Panc1 (cell line): ENCODE measurements around the gene LRRC10B. TPM values are rescaled to one million over a fixed set of nuclear protein-coding genes. Genes with fewer than 3 reads are reported as not detected.

Source experiments
- ATAC-seq: fragments of 200-7000 bp; cut with Tn5 transposase; 2 replicates; pipeline ENCODE4 v1.9.1; 2020; ENCODE audit warnings: mild to moderate bottlenecking, moderate library complexity
- BruUV-seq: library from RNA; stranded (reverse); fragments of 400-500 nt; replicated peaks from 2 replicates; lab custom pipeline; 2021; lab: Mats Ljungman, UMichigan
- CTCF ChIA-PET: fragments of 300-600 bp; sonication (Branson Sonifier 250); formaldehyde crosslinking; loops from one replicate; lab custom pipeline; 2022; ENCODE audit warnings: antibody characterized with exemption; lab: Charles Lee
- POLR2A ChIA-PET: fragments of 300-600 bp; sonication (Branson Sonifier 250); formaldehyde crosslinking; loops from one replicate; lab custom pipeline; 2022; ENCODE audit warnings: antibody characterized with exemption; lab: Charles Lee
- DNase-seq: peaks from one replicate; pipeline ENCODE4 v3.0.0-alpha.2; 2010; ENCODE audit warnings: low read depth, low spot score
- H3K27ac ChIP-seq: 2 replicates; pipeline ENCODE4 v1.5.1; 2011; ENCODE audit warnings: mild to moderate bottlenecking, low read length, inconsistent platforms
- H3K27me3 ChIP-seq: fragments of 200-500 bp; sonication (Bioruptor generic); 2 replicates; pipeline ENCODE4 v1.6.0; 2014; ENCODE audit warnings: low read length, inconsistent platforms; ENCODE audit not compliant: control insufficient read depth, insufficient read depth
- H3K36me3 ChIP-seq: fragments of 200-500 bp; sonication (Bioruptor generic); 2 replicates; pipeline ENCODE4 v1.5.1; 2014; ENCODE audit warnings: inconsistent platforms, mild to moderate bottlenecking, low read length, moderate library complexity; ENCODE audit not compliant: control insufficient read depth, insufficient read depth
- H3K4me1 ChIP-seq: 2 replicates; pipeline ENCODE4 v1.5.1; 2011; ENCODE audit warnings: inconsistent platforms, mild to moderate bottlenecking, low read length, moderate library complexity; ENCODE audit not compliant: control insufficient read depth, insufficient read depth
- H3K4me3 ChIP-seq, 2 experiments: 2 replicates each; pipeline ENCODE4 v1.5.1; 2011 to 2012; ENCODE audit warnings: low read depth in 2 of 2, low read length in 2 of 2, mild to moderate bottlenecking in 2 of 2, inconsistent platforms in 1 of 2, moderate library complexity in 1 of 2
- H3K9me3 ChIP-seq: fragments of 200-500 bp; sonication (Bioruptor generic); 2 replicates; pipeline ENCODE4 v1.5.1; 2014; ENCODE audit warnings: low read depth, mild to moderate bottlenecking, inconsistent platforms, low read length, moderate library complexity; ENCODE audit not compliant: control insufficient read depth, insufficient read depth
- POLR2AphosphoS5 ChIP-seq: IDR thresholded peaks from 2 replicates; pipeline ENCODE4 v1.6.1; 2012; ENCODE audit warnings: mild to moderate bottlenecking, low read depth, low read length, moderate library complexity
- SIN3A ChIP-seq: IDR thresholded peaks from 2 replicates; pipeline ENCODE4 v1.6.1; 2012; ENCODE audit warnings: low read depth, mild to moderate bottlenecking, low read length, moderate library complexity, borderline replicate concordance; ENCODE audit not compliant: insufficient read depth
- TCF7L2 ChIP-seq: IDR thresholded peaks from 2 replicates; pipeline ENCODE4 v1.6.1; 2011; ENCODE audit warnings: mild to moderate bottlenecking, low read depth, low read length, inconsistent platforms
- in situ Hi-C: cut with HindIII; loops from 2 replicates; pipeline ENCODE4 v1.10.0; 2016; ENCODE audit warnings: low sequenced_read_pairs, low pct_unique_long_range_greater_than_20kb
- intact Hi-C: fragments of 100-400 bp; cut with micrococcal nuclease; formaldehyde crosslinking; loops from one replicate; pipeline ENCODE4 v1.10.0; 2022; ENCODE audit not compliant: unreplicated experiment
- total RNA-seq: library from RNA; stranded (reverse); gene quantifications from one replicate; pipeline ENCODE4 v1.2.1, GENCODE V29; 2021; ENCODE audit not compliant: unreplicated experiment
- TF ChIP-seq, protein P1 (sequence below): fragments of 450-650 bp; IDR thresholded peaks from 2 replicates; pipeline ENCODE4 v1.5.1; 2017; ENCODE audit warnings: mild to moderate bottlenecking
- TF ChIP-seq, protein P2 (sequence below), 2 experiments: IDR thresholded peaks; 2 replicates each; pipeline ENCODE4 v1.6.1; 2011 to 2012; ENCODE audit warnings: low read depth in 2 of 2, control low read depth in 1 of 2, low read length in 1 of 2, mild to moderate bottlenecking in 1 of 2, moderate library complexity in 1 of 2; ENCODE audit not compliant: insufficient read depth in 1 of 2

The LRRC10B gene
- total RNA-seq, 1 experiment from 2014 or later = 0.23 TPM

DNA sequence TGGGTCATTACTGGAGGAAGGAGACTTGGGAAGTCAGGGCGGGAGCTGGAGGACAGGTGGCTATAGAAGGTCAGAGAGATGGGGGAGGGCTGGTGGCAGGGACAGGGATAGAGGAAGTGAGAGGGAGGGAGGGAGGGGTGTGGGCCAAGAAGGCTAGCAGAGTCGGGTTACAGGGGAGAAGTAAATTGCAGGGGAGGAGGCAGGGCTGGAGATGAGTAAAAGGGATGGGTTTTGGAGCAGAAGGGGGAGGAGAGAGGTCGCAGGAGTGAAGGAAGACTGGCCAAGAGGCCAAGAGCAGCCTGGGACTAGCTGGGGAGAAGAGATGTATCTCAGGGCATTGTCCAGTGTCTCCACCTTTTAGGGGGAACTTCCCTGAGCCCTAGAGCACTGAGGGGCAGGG, 33.0 kb downstream of the LRRC10B start:
- no TSS peak for BruUV-seq
- DNase-seq (no peak), ATAC-seq (0 out of 2 replicates have a peak, but pooled peaks have one; percentile 30)
- Histone ChIP-seq H3K36me3 (no peaks in the 10 kb centered on the region), H3K4me3 (no peak overlapping the region), H3K4me1 (no peaks in the 10 kb centered on the region; the same call in 1 of the 2 replicates), H3K27ac (no peak overlapping the region), H3K9me3 (no peaks in the 10 kb centered on the region), H3K27me3 (no peaks in the 10 kb centered on the region)
- in situ Hi-C loops = no loop called here
- intact Hi-C loops = no loop called here
- ChIA-PET CTCF (interaction anchor here (0.7 kb wide), 1 partner anchor 21 kb away, joined by 3 read pairs; no protein-coding TSS in a partner anchor), POLR2A (interaction anchor here (0.6 kb wide), 1 partner anchor 48 kb away, joined by 3 read pairs; no protein-coding TSS in a partner anchor)
- TF ChIP-seq TCF7L2 = no peak
- TF ChIP-seq, protein P1, sequence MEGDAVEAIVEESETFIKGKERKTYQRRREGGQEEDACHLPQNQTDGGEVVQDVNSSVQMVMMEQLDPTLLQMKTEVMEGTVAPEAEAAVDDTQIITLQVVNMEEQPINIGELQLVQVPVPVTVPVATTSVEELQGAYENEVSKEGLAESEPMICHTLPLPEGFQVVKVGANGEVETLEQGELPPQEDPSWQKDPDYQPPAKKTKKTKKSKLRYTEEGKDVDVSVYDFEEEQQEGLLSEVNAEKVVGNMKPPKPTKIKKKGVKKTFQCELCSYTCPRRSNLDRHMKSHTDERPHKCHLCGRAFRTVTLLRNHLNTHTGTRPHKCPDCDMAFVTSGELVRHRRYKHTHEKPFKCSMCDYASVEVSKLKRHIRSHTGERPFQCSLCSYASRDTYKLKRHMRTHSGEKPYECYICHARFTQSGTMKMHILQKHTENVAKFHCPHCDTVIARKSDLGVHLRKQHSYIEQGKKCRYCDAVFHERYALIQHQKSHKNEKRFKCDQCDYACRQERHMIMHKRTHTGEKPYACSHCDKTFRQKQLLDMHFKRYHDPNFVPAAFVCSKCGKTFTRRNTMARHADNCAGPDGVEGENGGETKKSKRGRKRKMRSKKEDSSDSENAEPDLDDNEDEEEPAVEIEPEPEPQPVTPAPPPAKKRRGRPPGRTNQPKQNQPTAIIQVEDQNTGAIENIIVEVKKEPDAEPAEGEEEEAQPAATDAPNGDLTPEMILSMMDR = no peak
- TF ChIP-seq SIN3A = no peak
- TF ChIP-seq POLR2AphosphoS5 = no peak
- TF ChIP-seq, protein P2, sequence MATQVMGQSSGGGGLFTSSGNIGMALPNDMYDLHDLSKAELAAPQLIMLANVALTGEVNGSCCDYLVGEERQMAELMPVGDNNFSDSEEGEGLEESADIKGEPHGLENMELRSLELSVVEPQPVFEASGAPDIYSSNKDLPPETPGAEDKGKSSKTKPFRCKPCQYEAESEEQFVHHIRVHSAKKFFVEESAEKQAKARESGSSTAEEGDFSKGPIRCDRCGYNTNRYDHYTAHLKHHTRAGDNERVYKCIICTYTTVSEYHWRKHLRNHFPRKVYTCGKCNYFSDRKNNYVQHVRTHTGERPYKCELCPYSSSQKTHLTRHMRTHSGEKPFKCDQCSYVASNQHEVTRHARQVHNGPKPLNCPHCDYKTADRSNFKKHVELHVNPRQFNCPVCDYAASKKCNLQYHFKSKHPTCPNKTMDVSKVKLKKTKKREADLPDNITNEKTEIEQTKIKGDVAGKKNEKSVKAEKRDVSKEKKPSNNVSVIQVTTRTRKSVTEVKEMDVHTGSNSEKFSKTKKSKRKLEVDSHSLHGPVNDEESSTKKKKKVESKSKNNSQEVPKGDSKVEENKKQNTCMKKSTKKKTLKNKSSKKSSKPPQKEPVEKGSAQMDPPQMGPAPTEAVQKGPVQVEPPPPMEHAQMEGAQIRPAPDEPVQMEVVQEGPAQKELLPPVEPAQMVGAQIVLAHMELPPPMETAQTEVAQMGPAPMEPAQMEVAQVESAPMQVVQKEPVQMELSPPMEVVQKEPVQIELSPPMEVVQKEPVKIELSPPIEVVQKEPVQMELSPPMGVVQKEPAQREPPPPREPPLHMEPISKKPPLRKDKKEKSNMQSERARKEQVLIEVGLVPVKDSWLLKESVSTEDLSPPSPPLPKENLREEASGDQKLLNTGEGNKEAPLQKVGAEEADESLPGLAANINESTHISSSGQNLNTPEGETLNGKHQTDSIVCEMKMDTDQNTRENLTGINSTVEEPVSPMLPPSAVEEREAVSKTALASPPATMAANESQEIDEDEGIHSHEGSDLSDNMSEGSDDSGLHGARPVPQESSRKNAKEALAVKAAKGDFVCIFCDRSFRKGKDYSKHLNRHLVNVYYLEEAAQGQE (IDR thresholded peaks at IDR 0.05; ENCODE audit: insufficient read depth in 1 of 2, low read depth in 2 of 2, low read length in 1 of 2) = no peak

DNA sequence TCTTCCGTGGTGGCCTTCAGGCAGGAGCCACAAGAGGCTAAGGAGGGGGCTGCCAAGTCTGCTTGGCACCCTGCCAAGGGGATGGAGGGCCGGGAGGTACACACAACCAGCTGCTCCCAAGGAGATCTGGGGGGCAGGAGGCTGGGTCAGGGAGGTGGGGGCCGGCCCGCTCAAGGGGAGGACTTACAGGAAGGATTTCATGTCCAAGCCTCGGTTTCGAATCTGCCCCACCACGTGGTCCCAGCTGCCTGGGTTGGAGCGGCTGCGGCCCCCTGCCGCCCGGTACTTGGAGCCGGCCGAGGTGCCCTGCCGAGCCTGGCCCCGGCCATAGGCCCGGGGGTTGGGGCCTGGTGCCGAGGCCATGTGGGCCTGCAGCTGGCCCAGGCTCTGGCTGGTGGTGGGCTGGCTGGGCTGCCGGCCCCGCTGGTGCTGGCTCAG, 33.5 kb downstream of the LRRC10B start:
- in situ Hi-C loops = no loop called here
- no TSS peak for BruUV-seq
- Histone ChIP-seq H3K9me3 (no peaks in the 10 kb centered on the region), H3K27me3 (no peaks in the 10 kb centered on the region), H3K4me3 (no peak overlapping the region), H3K4me1 (no peaks in the 10 kb centered on the region; the same call in 1 of the 2 replicates), H3K27ac (no peak overlapping the region), H3K36me3 (no peaks in the 10 kb centered on the region)
- no peak for TF ChIP-seq TCF7L2
- TF ChIP-seq, protein P1 = no peak
- TF ChIP-seq, protein P2 (IDR thresholded peaks at IDR 0.05; ENCODE audit: insufficient read depth in 1 of 2, low read depth in 2 of 2, low read length in 1 of 2) = no peak
- TF ChIP-seq POLR2AphosphoS5 = no peak
- TF ChIP-seq SIN3A = no peak
- no peak for ATAC-seq
- intact Hi-C loops = no loop called here
- no peak for DNase-seq
- POLR2A ChIA-PET = no interaction called here
- CTCF ChIA-PET = interaction anchor here (0.6 to 0.7 kb wide), 2 partner anchors 21 to 39 kb away, joined by 3 read pairs; no protein-coding TSS in a partner anchor
